WI38 (cell line): Measurements from ENCODE around the gene LRRTM3.

Experiments used
- H3K4me3 ChIP-seq: 2 replicates; pipeline ENCODE4 v1.5.1; 2011; ENCODE audit warnings: low read depth, mild to moderate bottlenecking, control low read depth, low read length
- TF ChIP-seq, protein P1 (sequence below): IDR thresholded peaks from 2 replicates; pipeline ENCODE4 v1.5.1; 2012; ENCODE audit warnings: low read depth, mild to moderate bottlenecking, control low read depth, low read length

The LRRTM3 gene

GRCh38 chr10:67079126-67079525, 153.3 kb downstream of the LRRTM3 start:
- H3K4me3 ChIP-seq = no peak overlapping the region
- TF ChIP-seq, protein P1, sequence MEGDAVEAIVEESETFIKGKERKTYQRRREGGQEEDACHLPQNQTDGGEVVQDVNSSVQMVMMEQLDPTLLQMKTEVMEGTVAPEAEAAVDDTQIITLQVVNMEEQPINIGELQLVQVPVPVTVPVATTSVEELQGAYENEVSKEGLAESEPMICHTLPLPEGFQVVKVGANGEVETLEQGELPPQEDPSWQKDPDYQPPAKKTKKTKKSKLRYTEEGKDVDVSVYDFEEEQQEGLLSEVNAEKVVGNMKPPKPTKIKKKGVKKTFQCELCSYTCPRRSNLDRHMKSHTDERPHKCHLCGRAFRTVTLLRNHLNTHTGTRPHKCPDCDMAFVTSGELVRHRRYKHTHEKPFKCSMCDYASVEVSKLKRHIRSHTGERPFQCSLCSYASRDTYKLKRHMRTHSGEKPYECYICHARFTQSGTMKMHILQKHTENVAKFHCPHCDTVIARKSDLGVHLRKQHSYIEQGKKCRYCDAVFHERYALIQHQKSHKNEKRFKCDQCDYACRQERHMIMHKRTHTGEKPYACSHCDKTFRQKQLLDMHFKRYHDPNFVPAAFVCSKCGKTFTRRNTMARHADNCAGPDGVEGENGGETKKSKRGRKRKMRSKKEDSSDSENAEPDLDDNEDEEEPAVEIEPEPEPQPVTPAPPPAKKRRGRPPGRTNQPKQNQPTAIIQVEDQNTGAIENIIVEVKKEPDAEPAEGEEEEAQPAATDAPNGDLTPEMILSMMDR = no peak

- TF ChIP-seq, protein P1 = no peak
- no peak overlapping the region for H3K4me3 ChIP-seq
Observed at GRCh38 chr10:67086327-67087134, 160.7 kb downstream of the LRRTM3 start.

DNA sequence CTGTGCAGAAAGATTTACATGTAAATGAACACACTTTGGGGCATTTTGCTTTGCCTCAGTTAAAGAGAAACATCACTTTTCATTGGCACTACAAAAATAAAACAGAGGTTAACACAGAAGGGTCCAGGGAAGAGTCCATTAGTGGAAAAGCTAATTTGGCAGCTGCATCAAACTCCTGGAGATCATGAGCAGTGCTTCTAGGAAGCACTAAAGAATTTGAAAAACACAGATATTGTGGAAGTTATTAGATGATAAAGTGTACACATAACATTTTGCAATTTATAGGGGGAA, 161.2 kb downstream of the LRRTM3 start:
- TF ChIP-seq, protein P1 = no peak
- H3K4me3 ChIP-seq = no peak overlapping the region

- no peak overlapping the region for H3K4me3 ChIP-seq
- TF ChIP-seq, protein P1 = no peak
Observed at GRCh38 chr10:67088036-67088435, 162.2 kb downstream of the LRRTM3 start.

DNA sequence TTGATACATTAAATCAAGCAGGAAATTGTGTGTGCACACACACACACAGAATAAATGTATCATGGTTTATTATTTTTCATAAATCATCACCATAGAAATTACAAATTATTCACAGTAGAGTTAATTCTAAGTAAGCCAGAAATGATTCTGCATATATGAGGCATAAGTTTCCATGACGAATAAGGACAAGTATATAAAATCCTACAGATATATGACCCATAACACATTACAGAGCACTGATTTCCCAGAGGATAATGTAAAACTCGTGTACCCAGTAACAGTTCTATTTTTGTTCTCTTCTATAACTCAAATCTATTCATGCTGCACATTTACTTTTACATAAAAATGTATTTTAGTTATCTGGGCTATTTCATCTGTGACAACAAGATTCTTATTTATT, 169.7 kb downstream of the LRRTM3 start:
- TF ChIP-seq, protein P1 = no peak
- H3K4me3 ChIP-seq = no peak overlapping the region

DNA sequence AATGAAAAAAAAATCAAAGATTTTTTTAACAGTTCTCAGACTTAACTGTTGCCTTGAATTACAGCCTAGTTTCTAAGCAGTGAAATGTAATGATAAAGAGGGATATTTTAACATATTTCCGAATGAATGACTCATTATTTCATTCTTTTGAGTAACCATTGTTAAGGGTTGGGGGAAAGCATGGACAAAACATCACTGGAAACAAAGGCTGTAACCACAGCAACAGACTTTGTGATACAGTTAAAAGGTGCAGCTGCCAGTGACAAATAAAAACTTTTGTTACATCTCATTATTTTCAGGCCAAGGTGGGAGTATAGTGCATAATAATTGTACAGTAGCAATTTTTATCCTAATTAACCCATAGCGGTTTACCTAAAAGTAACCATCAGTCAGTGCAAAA, 172.6 kb downstream of the LRRTM3 start:
- no peak overlapping the region for H3K4me3 ChIP-seq
- TF ChIP-seq, protein P1 = no peak

DNA sequence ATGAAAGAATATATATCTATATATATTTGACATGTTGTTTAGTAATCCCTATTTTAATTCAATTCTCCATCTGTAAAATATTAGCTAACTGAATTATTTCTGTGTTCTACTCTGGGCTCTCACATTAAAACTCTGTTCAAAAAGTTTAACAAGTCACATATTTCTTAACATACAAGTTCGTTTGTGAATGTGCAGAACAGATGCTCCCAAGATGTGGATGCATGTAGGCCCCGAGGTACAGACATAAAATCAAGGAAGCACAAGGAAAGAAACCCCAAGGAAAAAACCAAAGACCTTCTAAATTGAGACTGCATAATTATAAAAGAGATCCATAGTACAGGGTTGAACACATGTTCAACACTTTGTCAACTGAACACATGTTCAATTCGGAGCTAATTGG, 175.1 kb downstream of the LRRTM3 start:
- TF ChIP-seq, protein P1 = no peak

More for the DNA sequence above, 175.1 kb downstream of the LRRTM3 start:
- no peak overlapping the region for H3K4me3 ChIP-seq
